Adrenal gland (tissue), 5 donors: ENCODE data around the gene ZNF774.

Experiments
- CTCF ChIP-seq, 6 experiments: fragments of 450-650 bp in 4 of 6; fragments of 200-600 bp in 2 of 6; sonication (generic) in 1 of 6; IDR thresholded peaks; 1 replicate in 5 of 6; 2 replicates in 1 of 6; pipeline versions ENCODE4 v1.5.1 to v1.8.0; 2016 to 2021; ENCODE audit warnings: antibody characterized with exemption in 6 of 6, mild to moderate bottlenecking in 2 of 6, moderate library complexity in 1 of 6
- POLR2A ChIP-seq, 2 donors: fragments of 450-650 bp; IDR thresholded peaks; one replicate each; pipeline ENCODE4 v1.6.1; 2017; ENCODE audit warnings: antibody characterized with exemption in 2 of 2, mild to moderate bottlenecking in 2 of 2, moderate library complexity in 1 of 2
- donor health status: DM: no; HTN: no; CAD: no.

DNA sequence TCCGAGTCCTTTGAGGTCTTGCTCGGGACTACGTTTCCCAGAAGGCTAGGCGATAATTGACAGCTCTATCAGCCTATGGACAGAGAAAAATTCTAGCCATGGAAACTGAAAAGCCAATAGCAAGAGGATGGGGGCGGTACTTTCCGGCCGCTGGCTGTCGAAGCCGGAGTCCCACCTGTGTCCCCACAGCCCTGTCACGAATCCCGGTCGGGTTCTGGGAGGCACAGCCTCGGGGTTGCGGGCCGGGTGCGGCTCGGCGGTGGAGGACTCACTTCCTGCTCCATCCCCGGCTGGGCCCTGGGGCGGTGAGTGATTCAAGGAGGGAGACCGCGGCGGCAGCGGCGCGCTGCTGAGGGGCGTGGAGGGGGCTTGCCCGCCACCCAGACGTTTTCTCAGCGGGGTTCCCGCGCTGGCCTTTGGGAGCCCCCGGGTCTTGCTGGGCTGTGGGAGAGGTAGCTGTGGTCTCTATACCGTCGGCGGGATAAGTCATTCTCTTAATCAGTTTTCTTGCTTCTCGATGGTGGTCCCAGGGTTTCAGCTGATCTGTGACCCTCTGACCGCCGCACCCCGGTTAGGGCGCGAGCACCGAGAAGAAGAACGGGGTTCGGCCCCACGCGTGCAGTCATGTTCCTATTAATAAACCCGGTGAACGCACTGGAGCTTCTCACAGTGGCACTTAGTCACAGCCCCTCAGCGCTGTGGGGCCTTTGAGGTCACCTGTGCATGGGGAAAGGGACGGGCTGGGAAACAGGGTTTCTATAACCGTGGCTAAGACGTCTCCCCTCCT lies at the start of gene ZNF774:
- TF ChIP-seq CTCF (IDR thresholded peaks at IDR 0.05): no peak
- peak; percentile 47 to 93 for TF ChIP-seq POLR2A (IDR thresholded peaks at IDR 0.05)
